Putamen (tissue), 1 donor: ENCODE data around the gene LAX1.

Experiments
- DNase-seq: peaks from one replicate; pipeline ENCODE4 v3.0.0-alpha.2; 2016; ENCODE audit warnings: low spot score

LAX1 gene

DNA sequence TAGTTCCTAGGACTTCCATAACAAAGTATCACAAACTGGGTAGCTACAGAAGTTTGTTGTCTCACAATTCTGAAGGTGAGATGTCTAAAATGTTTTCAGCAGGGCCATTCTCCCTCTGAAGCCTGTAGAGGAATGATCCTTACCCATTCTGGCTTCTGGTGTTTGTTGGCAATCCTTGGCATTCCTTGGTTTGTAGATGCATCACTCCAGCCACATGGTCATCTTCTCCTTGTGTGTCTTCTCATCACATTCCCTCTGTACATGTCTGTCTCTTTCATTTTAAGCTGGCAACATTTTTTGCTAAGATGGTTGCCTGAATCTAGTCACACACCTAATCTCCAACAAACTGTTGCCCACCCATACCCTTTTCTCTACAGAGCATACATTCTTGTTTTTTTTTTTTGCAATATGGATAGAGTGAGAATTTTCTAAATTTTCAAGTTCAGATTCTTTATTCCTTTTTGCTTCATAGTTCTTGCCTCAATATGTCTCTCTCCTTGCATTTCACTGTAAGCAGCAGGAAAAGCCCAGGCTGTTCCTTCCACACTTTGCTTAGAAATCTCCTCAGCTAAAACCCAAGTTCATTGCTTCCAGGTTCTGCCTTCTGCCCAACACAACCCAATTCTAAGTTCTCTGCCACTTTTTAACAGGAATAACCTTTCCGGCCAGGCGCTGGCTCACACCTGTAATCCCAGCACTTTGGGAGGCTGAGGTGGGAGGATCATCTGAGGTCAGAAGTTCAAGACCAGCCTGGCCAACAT lies 48.8 kb downstream of the LAX1 start:
- no peak for DNase-seq

DNA sequence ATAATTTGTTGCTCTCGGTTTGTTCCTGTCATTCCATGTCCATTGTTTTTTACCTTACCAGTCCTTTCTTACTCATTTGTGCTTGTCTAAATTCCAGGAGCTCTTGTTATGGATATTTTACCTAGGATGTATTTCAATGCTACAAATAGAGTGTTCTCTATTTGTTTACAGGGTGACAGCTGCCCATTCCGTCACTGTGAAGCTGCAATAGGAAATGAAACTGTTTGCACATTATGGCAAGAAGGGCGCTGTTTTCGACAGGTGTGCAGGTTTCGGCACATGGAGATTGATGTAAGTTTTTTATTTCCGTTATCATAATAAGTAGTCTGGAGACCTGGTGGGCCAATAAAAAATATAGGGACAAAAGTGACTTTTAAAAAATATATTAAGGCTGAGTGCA lies 53.4 kb downstream of the LAX1 start:
- no peak for DNase-seq

DNA sequence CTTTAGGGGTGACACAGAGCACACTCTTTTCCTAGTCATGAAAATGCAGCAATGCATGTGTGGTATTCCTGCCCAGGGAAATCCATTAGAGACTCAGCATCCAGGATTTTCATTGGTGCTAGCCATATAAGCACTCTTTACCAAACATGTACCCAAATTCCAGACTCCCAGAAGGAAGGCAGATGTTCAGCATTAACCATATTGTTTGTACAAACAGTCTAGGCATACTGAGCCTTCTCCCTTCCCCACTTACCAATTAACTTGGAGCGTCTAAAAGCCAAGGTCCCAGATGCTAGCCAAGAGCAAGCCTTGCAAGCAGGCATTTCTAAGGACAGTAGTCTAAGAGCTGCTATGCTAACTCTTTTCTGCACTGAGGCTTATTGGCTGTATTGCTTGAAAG lies 58.3 kb downstream of the LAX1 start:
- no peak for DNase-seq
